ENCODE data around the gene DLK1.

The DLK1 gene

DNA sequence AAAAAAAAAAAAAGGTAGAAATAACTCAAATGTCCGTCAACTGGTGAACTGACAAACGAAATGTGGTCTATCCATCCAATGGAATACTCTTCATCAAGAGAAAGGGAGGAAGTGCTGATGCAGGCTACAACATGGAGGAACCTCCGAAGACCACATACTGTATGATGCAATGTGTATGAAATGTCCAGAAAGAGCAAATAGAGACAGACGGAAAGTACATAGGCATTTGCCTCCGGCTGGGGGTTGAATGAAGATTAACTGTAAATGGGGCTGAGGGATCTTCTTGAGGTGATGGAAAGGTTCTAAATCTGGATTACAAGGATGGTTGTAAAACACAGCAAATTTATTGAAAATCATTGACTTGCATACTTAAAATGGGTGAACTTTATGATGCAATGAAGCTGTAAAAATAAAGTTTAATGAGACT, 35.4 kb downstream of the DLK1 start:
- Histone ChIP-seq H3K18ac (ENCODE audit: low read depth in 1 of 2, low read length in 2 of 2) (no peak overlapping the region), H3K4me3 (ENCODE audit: insufficient read depth in 1 of 2, low read depth in 1 of 2, low read length in 2 of 2) (no peak overlapping the region), H3K27ac (ENCODE audit: low read length, poor library complexity, severe bottlenecking) (no peak overlapping the region), H2BK120ac (ENCODE audit: low read depth, low read length) (no peak overlapping the region), H3K79me1 (replicated peaks; ENCODE audit: low read length, poor library complexity, severe bottlenecking) (no peaks in the 10 kb centered on the region), H3K23ac (ENCODE audit: low read length in 2 of 2) (no peak overlapping the region), H2BK15ac (ENCODE audit: low read depth, poor library complexity, severe bottlenecking) (no peak overlapping the region), H2BK12ac (ENCODE audit: low read length in 2 of 2) (no peak overlapping the region), H3K4me2 (ENCODE audit: low read length, poor library complexity, severe bottlenecking) (no peak overlapping the region), H3K4me1 (ENCODE audit: control insufficient read depth, insufficient read depth, low read depth, low read length) (no peaks in the 10 kb centered on the region), H3K27me3 (ENCODE audit: control insufficient read depth in 1 of 2, insufficient read depth in 1 of 2, low read length in 2 of 2) (peaks cover 6 to 27% of the 10 kb centered on the region in 2 experiments), H2AK5ac (ENCODE audit: low read length, severe bottlenecking) (no peak overlapping the region), H3K4ac (ENCODE audit: low read depth in 1 of 2, low read length in 2 of 2) (peak overlapping the region in 1 of 2 experiments; percentile 13), H3K36me3 (ENCODE audit: control insufficient read depth in 1 of 2, insufficient read depth in 2 of 2, low read depth in 1 of 2, low read length in 2 of 2) (no peaks in the 10 kb centered on the region), H3K9ac (ENCODE audit: low read length) (no peak overlapping the region), H2BK5ac (ENCODE audit: low read depth, low read length, poor library complexity, severe bottlenecking) (no peak overlapping the region), H3K9me3 (ENCODE audit: control insufficient read depth, low read length) (no peaks in the 10 kb centered on the region), H3K14ac (ENCODE audit: low read length in 2 of 2) (no peak overlapping the region), H4K91ac (ENCODE audit: low read length) (no peak overlapping the region), H4K8ac (ENCODE audit: low read length) (no peak overlapping the region), H2AFZ (ENCODE audit: low read depth, low read length) (no peak overlapping the region)
- peak; percentile 85 for DNase-seq
- 50% methylated on average over 5 of the region's 5 CpGs for WGBS

DNA sequence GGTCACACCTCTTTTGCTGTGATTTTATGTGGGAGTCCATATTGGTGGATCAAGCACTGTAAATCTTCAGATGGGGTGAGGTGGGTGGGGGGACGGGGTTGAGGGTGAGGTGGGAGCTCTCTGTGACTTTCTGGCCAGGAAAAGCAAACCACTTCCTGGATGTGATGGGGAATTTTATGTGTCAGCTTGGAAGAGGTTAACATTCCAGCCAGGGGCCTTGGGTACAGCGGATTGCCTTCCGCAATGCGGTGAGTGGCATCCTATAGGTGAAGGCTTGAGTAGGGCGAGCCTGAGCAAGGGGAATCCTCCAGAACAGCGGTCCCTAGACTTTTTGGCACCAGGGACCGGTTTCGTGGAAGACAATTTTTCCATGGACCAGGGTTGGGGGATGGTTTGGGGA, 36.2 kb downstream of the DLK1 start:
- Histone ChIP-seq H2BK5ac (ENCODE audit: low read depth, low read length, poor library complexity, severe bottlenecking) (no peak overlapping the region), H2BK15ac (ENCODE audit: low read depth, poor library complexity, severe bottlenecking) (no peak overlapping the region), H2BK12ac (ENCODE audit: low read length in 2 of 2) (peak overlapping the region; percentile 22 to 98), H3K9ac (ENCODE audit: low read length) (no peak overlapping the region), H3K18ac (ENCODE audit: low read depth in 1 of 2, low read length in 2 of 2) (peak overlapping the region; percentile 24 to 87), H4K91ac (ENCODE audit: low read length) (peak overlapping the region; percentile 3), H3K23ac (ENCODE audit: low read length in 2 of 2) (no peak overlapping the region), H3K4ac (ENCODE audit: low read depth in 1 of 2, low read length in 2 of 2) (peak overlapping the region; percentile 0 to 86), H3K27ac (ENCODE audit: low read length, poor library complexity, severe bottlenecking) (no peak overlapping the region), H3K4me1 (ENCODE audit: control insufficient read depth, insufficient read depth, low read depth, low read length) (no peaks in the 10 kb centered on the region), H3K14ac (ENCODE audit: low read length in 2 of 2) (peak overlapping the region in 1 of 2 experiments; percentile 96), H2AK5ac (ENCODE audit: low read length, severe bottlenecking) (no peak overlapping the region), H3K9me3 (ENCODE audit: control insufficient read depth, low read length) (no peaks in the 10 kb centered on the region), H3K4me2 (ENCODE audit: low read length, poor library complexity, severe bottlenecking) (no peak overlapping the region), H2AFZ (ENCODE audit: low read depth, low read length) (no peak overlapping the region), H3K4me3 (ENCODE audit: insufficient read depth in 1 of 2, low read depth in 1 of 2, low read length in 2 of 2) (no peak overlapping the region), H3K27me3 (ENCODE audit: control insufficient read depth in 1 of 2, insufficient read depth in 1 of 2, low read length in 2 of 2) (peaks cover 13 to 35% of the 10 kb centered on the region in 2 experiments), H4K8ac (ENCODE audit: low read length) (peak overlapping the region; percentile 53), H3K36me3 (ENCODE audit: control insufficient read depth in 1 of 2, insufficient read depth in 2 of 2, low read depth in 1 of 2, low read length in 2 of 2) (no peaks in the 10 kb centered on the region), H2BK120ac (ENCODE audit: low read depth, low read length) (peak overlapping the region; percentile 38), H3K79me1 (replicated peaks; ENCODE audit: low read length, poor library complexity, severe bottlenecking) (no peaks in the 10 kb centered on the region)
- 81% methylated on average over 5 of the region's 8 CpGs for WGBS
- no peak for DNase-seq

GRCh38 chr14:100764471-100765115, 37.9 kb downstream of the DLK1 start:
- Histone ChIP-seq H3K9ac (ENCODE audit: low read length) (no peak overlapping the region), H4K91ac (ENCODE audit: low read length) (no peak overlapping the region), H3K79me1 (replicated peaks; ENCODE audit: low read length, poor library complexity, severe bottlenecking) (no peaks in the 10 kb centered on the region), H3K23ac (ENCODE audit: low read length in 2 of 2) (no peak overlapping the region), H2AFZ (ENCODE audit: low read depth, low read length) (no peak overlapping the region), H3K14ac (ENCODE audit: low read length in 2 of 2) (peak overlapping the region in 1 of 2 experiments; percentile 83), H2BK12ac (ENCODE audit: low read length in 2 of 2) (peak overlapping the region; percentile 4 to 91), H2BK120ac (ENCODE audit: low read depth, low read length) (no peak overlapping the region), H4K8ac (ENCODE audit: low read length) (no peak overlapping the region), H2AK5ac (ENCODE audit: low read length, severe bottlenecking) (no peak overlapping the region), H3K9me3 (ENCODE audit: control insufficient read depth, low read length) (no peaks in the 10 kb centered on the region), H3K18ac (ENCODE audit: low read depth in 1 of 2, low read length in 2 of 2) (no peak overlapping the region), H2BK15ac (ENCODE audit: low read depth, poor library complexity, severe bottlenecking) (no peak overlapping the region), H3K4me3 (ENCODE audit: insufficient read depth in 1 of 2, low read depth in 1 of 2, low read length in 2 of 2) (no peak overlapping the region), H3K4ac (ENCODE audit: low read depth in 1 of 2, low read length in 2 of 2) (no peak overlapping the region), H2BK5ac (ENCODE audit: low read depth, low read length, poor library complexity, severe bottlenecking) (no peak overlapping the region), H3K36me3 (ENCODE audit: control insufficient read depth in 1 of 2, insufficient read depth in 2 of 2, low read depth in 1 of 2, low read length in 2 of 2) (no peaks in the 10 kb centered on the region), H3K4me1 (ENCODE audit: control insufficient read depth, insufficient read depth, low read depth, low read length) (no peaks in the 10 kb centered on the region), H3K27me3 (ENCODE audit: control insufficient read depth in 1 of 2, insufficient read depth in 1 of 2, low read length in 2 of 2) (peaks cover 20 to 52% of the 10 kb centered on the region in 2 experiments), H3K27ac (ENCODE audit: low read length, poor library complexity, severe bottlenecking) (no peak overlapping the region), H3K4me2 (ENCODE audit: low read length, poor library complexity, severe bottlenecking) (no peak overlapping the region)
- 89% methylated on average over 7 of the region's 7 CpGs for WGBS
- DNase-seq, result no peak

- Histone ChIP-seq H4K8ac (ENCODE audit: low read length) (no peak overlapping the region), H2BK120ac (ENCODE audit: low read depth, low read length) (no peak overlapping the region), H3K4me1 (ENCODE audit: control insufficient read depth, insufficient read depth, low read depth, low read length) (no peaks in the 10 kb centered on the region), H3K27ac (ENCODE audit: low read length, poor library complexity, severe bottlenecking) (no peak overlapping the region), H3K4ac (ENCODE audit: low read depth in 1 of 2, low read length in 2 of 2) (no peak overlapping the region), H3K23ac (ENCODE audit: low read length in 2 of 2) (no peak overlapping the region), H2BK15ac (ENCODE audit: low read depth, poor library complexity, severe bottlenecking) (no peak overlapping the region), H3K9ac (ENCODE audit: low read length) (no peak overlapping the region), H3K9me3 (ENCODE audit: control insufficient read depth, low read length) (no peaks in the 10 kb centered on the region), H2AFZ (ENCODE audit: low read depth, low read length) (no peak overlapping the region), H3K79me1 (replicated peaks; ENCODE audit: low read length, poor library complexity, severe bottlenecking) (no peaks in the 10 kb centered on the region), H2BK12ac (ENCODE audit: low read length in 2 of 2) (no peak overlapping the region), H3K36me3 (ENCODE audit: control insufficient read depth in 1 of 2, insufficient read depth in 2 of 2, low read depth in 1 of 2, low read length in 2 of 2) (no peaks in the 10 kb centered on the region), H3K4me3 (ENCODE audit: insufficient read depth in 1 of 2, low read depth in 1 of 2, low read length in 2 of 2) (no peak overlapping the region), H3K18ac (ENCODE audit: low read depth in 1 of 2, low read length in 2 of 2) (no peak overlapping the region), H2AK5ac (ENCODE audit: low read length, severe bottlenecking) (no peak overlapping the region), H3K27me3 (ENCODE audit: control insufficient read depth in 1 of 2, insufficient read depth in 1 of 2, low read length in 2 of 2) (peaks cover 24 to 59% of the 10 kb centered on the region in 2 experiments), H3K14ac (ENCODE audit: low read length in 2 of 2) (no peak overlapping the region), H3K4me2 (ENCODE audit: low read length, poor library complexity, severe bottlenecking) (no peak overlapping the region), H2BK5ac (ENCODE audit: low read depth, low read length, poor library complexity, severe bottlenecking) (no peak overlapping the region), H4K91ac (ENCODE audit: low read length) (no peak overlapping the region)
- DNase-seq, result no peak
- 98% methylated on average over 2 of the region's 2 CpGs for WGBS
Observed at GRCh38 chr14:100765296-100765695, 38.6 kb downstream of the DLK1 start.

Data from mesenchymal stem cell (in vitro differentiated cells and primary cell).